H9 (cell line): Measurements from ENCODE around the gene PLEKHN1. TPM values are rescaled to one million over a fixed set of nuclear protein-coding genes. Genes with fewer than 3 reads are reported as not detected.
A peak's percentile ranks its signal among the peaks of the same experiment; 100 is the strongest.

Experiments
- DNase-seq: peaks from one replicate; pipeline ENCODE4 v3.0.0-alpha.2; 2017
- H2AFZ ChIP-seq: one replicate; pipeline ENCODE4 v1.6.1; 2013; ENCODE audit warnings: mild to moderate bottlenecking, low read length, control low read depth, moderate library complexity
- H2AK5ac ChIP-seq: 2 replicates; pipeline ENCODE4 v1.6.1; 2013; ENCODE audit warnings: low read length, control low read depth, mixed read lengths; ENCODE audit not compliant: insufficient read length
- H2BK120ac ChIP-seq: one replicate; pipeline ENCODE4 v1.6.1; 2013; ENCODE audit warnings: low read depth, mild to moderate bottlenecking, low read length, control low read depth, inconsistent platforms; ENCODE audit not compliant: poor library complexity, severe bottlenecking
- H2BK12ac ChIP-seq: 2 replicates; pipeline ENCODE4 v1.6.1; 2013; ENCODE audit warnings: low read length, control low read depth, mixed read lengths, low read depth; ENCODE audit not compliant: insufficient read length
- H2BK15ac ChIP-seq: 2 replicates; pipeline ENCODE4 v1.6.1; 2013; ENCODE audit warnings: low read depth, low read length, control low read depth
- H2BK20ac ChIP-seq: one replicate; pipeline ENCODE4 v1.6.1; 2013; ENCODE audit warnings: low read depth, mild to moderate bottlenecking, low read length, control low read depth, inconsistent platforms; ENCODE audit not compliant: poor library complexity, severe bottlenecking
- H2BK5ac ChIP-seq: 2 replicates; pipeline ENCODE4 v1.6.1; 2013; ENCODE audit warnings: low read length, control low read depth, mixed read lengths; ENCODE audit not compliant: insufficient read length
- H3K14ac ChIP-seq: 2 replicates; pipeline ENCODE4 v1.6.1; 2013; ENCODE audit warnings: low read length, control low read depth; ENCODE audit not compliant: insufficient read depth
- H3K18ac ChIP-seq: 2 replicates; pipeline ENCODE4 v1.6.1; 2013; ENCODE audit warnings: low read depth, mild to moderate bottlenecking, mixed read lengths, low read length, control low read depth; ENCODE audit not compliant: insufficient read length
- H3K23ac ChIP-seq: 2 replicates; pipeline ENCODE4 v1.6.1; 2013; ENCODE audit warnings: low read length, control low read depth, mixed read lengths, low read depth; ENCODE audit not compliant: insufficient read length
- H3K23me2 ChIP-seq: 2 replicates; pipeline ENCODE4 v1.6.1; 2013; ENCODE audit warnings: low read depth, mild to moderate bottlenecking, mixed read lengths, low read length, control low read depth; ENCODE audit not compliant: insufficient read length, poor library complexity, severe bottlenecking
- H3K27ac ChIP-seq: 2 replicates; pipeline ENCODE4 v1.5.1; 2013; ENCODE audit warnings: low read length, control low read depth, mixed read lengths, low read depth; ENCODE audit not compliant: insufficient read length
- H3K27me3 ChIP-seq: 2 replicates; pipeline ENCODE4 v1.6.1; 2013; ENCODE audit warnings: low read length, control low read depth, inconsistent platforms; ENCODE audit not compliant: insufficient read depth
- H3K4ac ChIP-seq: 2 replicates; pipeline ENCODE4 v1.6.1; 2013; ENCODE audit warnings: low read depth, mild to moderate bottlenecking, control low read depth, inconsistent platforms, low read length, moderate library complexity
- H3K4me1 ChIP-seq: 2 replicates; pipeline ENCODE4 v1.6.1; 2013; ENCODE audit warnings: low read length, control low read depth, inconsistent platforms; ENCODE audit not compliant: insufficient read depth
- H3K4me2 ChIP-seq: 2 replicates; pipeline ENCODE4 v1.6.1; 2013; ENCODE audit warnings: low read length, control low read depth, mixed read lengths; ENCODE audit not compliant: insufficient read length, insufficient read depth
- H3K56ac ChIP-seq: 2 replicates; pipeline ENCODE4 v1.6.1; 2013; ENCODE audit warnings: low read depth, mild to moderate bottlenecking, mixed read lengths, low read length, control low read depth; ENCODE audit not compliant: insufficient read length
- H3K79me1 ChIP-seq: 2 replicates; pipeline ENCODE4 v1.6.1; 2013; ENCODE audit warnings: low read depth, mild to moderate bottlenecking, moderate library complexity, low read length, control low read depth, inconsistent platforms; ENCODE audit not compliant: insufficient read depth, poor library complexity, severe bottlenecking
- H3K79me2 ChIP-seq: 2 replicates; pipeline ENCODE4 v1.6.1; 2013; ENCODE audit warnings: low read length, control low read depth, inconsistent platforms; ENCODE audit not compliant: insufficient read depth
- H3K9ac ChIP-seq: 2 replicates; pipeline ENCODE4 v1.6.1; 2013; ENCODE audit warnings: low read length, control low read depth, mixed read lengths; ENCODE audit not compliant: insufficient read length; ENCODE audit errors: extremely low read depth
- H3K9me3 ChIP-seq: one replicate; pipeline ENCODE4 v1.6.1; 2013; ENCODE audit warnings: low read depth, low read length, inconsistent platforms; ENCODE audit not compliant: control insufficient read depth
- H3T11ph ChIP-seq: one replicate; pipeline ENCODE4 v1.6.1; 2013; ENCODE audit warnings: mild to moderate bottlenecking, low read length, control low read depth, inconsistent platforms
- H4K20me1 ChIP-seq: one replicate; pipeline ENCODE4 v1.6.1; 2013; ENCODE audit not compliant: control insufficient read depth, insufficient read length, insufficient read depth
- H4K5ac ChIP-seq: 2 replicates; pipeline ENCODE4 v1.6.1; 2013; ENCODE audit warnings: low read depth, mild to moderate bottlenecking, mixed read lengths, low read length, control low read depth; ENCODE audit not compliant: insufficient read length
- H4K8ac ChIP-seq: replicated peaks from 2 replicates; pipeline ENCODE4 v1.6.1; 2013; ENCODE audit warnings: low read length, control low read depth, mixed read lengths, low read depth; ENCODE audit not compliant: insufficient read length
- H4K91ac ChIP-seq: 2 replicates; pipeline ENCODE4 v1.6.1; 2013; ENCODE audit warnings: low read depth, mild to moderate bottlenecking, moderate library complexity, mixed read lengths, low read length, control low read depth; ENCODE audit not compliant: insufficient read length
- H3K27ac Mint-ChIP-seq, 3 experiments: 2 replicates in 2 of 3; 3 replicates in 1 of 3; pipeline ENCODE4 v1.8.0; 2020 to 2021; ENCODE audit warnings: mixed read lengths in 3 of 3, mild to moderate bottlenecking in 1 of 3, moderate library complexity in 1 of 3
- H3K27me3 Mint-ChIP-seq: 2 replicates; pipeline ENCODE4 v1.8.0; 2021; ENCODE audit warnings: low read depth, mild to moderate bottlenecking, moderate library complexity, mixed read lengths
- H3K36me3 Mint-ChIP-seq, 3 experiments: 2 replicates in 2 of 3; 3 replicates in 1 of 3; pipeline ENCODE4 v1.8.0; 2020 to 2021; ENCODE audit warnings: low read depth in 3 of 3, mixed read lengths in 3 of 3; ENCODE audit not compliant: insufficient read depth in 1 of 3
- H3K4me1 Mint-ChIP-seq, 2 experiments: 2 replicates each; pipeline ENCODE4 v1.8.0; 2020; ENCODE audit warnings: mixed read lengths in 2 of 2
- H3K4me3 Mint-ChIP-seq, 2 experiments: 2 replicates in 1 of 2; 3 replicates in 1 of 2; pipeline ENCODE4 v1.8.0; 2020 to 2021; ENCODE audit warnings: mild to moderate bottlenecking in 2 of 2, mixed read lengths in 2 of 2, moderate library complexity in 1 of 2
- H3K9me3 Mint-ChIP-seq, 2 experiments: 2 replicates in 1 of 2; 3 replicates in 1 of 2; pipeline ENCODE4 v1.8.0; 2020; ENCODE audit warnings: mild to moderate bottlenecking in 2 of 2, mixed read lengths in 2 of 2, moderate library complexity in 1 of 2
- CTCF ChIP-seq: fragments of 200-600 bp; sonication (generic); conservative IDR thresholded peaks from 3 replicates; pipeline ENCODE4 v1.8.0; 2021; ENCODE audit warnings: antibody characterized with exemption, mild to moderate bottlenecking
- WGBS: extraction: QIAGEN DNeasy Blood & Tissue Kit; methylation state at CpG from one replicate; pipeline ENCODE4 v1.1.7; 2013; ENCODE audit warnings: missing lambda C conversion rate, low lambda C conversion rate, mixed read lengths; ENCODE audit not compliant: insufficient read length; ENCODE audit errors: extremely low coverage; 5-methylcytosine and 5-hydroxymethylcytosine counted together
- total RNA-seq: library from RNA; stranded (reverse); gene quantifications from 2 replicates; pipeline ENCODE4 v1.2.1, GENCODE V29; 2021

PLEKHN1 gene
- total RNA-seq, 1 experiment from 2014 or later: 3.0 TPM

GRCh38 chr1:918353-918752 lies 47.9 kb upstream of the PLEKHN1 start:
- Histone ChIP-seq H3K18ac (no peak overlapping the region), H3K27ac (no peak overlapping the region), H3K9me3 (no peaks in the 10 kb centered on the region), H3K9ac (no peak overlapping the region), H2BK5ac (no peak overlapping the region), H3K4me2 (no peak overlapping the region), H3K56ac (no peak overlapping the region), H3T11ph (no peak overlapping the region), H3K23me2 (no peaks in the 10 kb centered on the region), H2BK20ac (no peak overlapping the region), H4K5ac (no peak overlapping the region), H2AFZ (no peak overlapping the region), H3K23ac (no peak overlapping the region), H3K4ac (no peak overlapping the region), H4K20me1 (peaks cover 6% of the 10 kb centered on the region), H3K27me3 (peaks cover 36% of the 10 kb centered on the region), H2AK5ac (no peak overlapping the region), H4K8ac (no peak overlapping the region), H2BK12ac (no peak overlapping the region), H2BK120ac (no peak overlapping the region), H3K79me2 (no peaks in the 10 kb centered on the region), H3K79me1 (no peaks in the 10 kb centered on the region), H4K91ac (no peak overlapping the region), H2BK15ac (no peak overlapping the region), H3K14ac (no peak overlapping the region), H3K4me1 (no peaks in the 10 kb centered on the region)
- H3K27ac Mint-ChIP-seq: no peak overlapping the region
- TF ChIP-seq CTCF: no peak
- no peak for DNase-seq
- H3K4me3 Mint-ChIP-seq: 0 out of 5 replicates have a peak overlapping the region, but pooled peaks of 1 of the 2 experiments have one; percentile 3
- H3K9me3 Mint-ChIP-seq: peaks cover 1 to 5% of the 10 kb centered on the region in 2 experiments; a peak in 2 of 5 replicates
- H3K36me3 Mint-ChIP-seq: peaks cover 0 to 4% (median 0%) of the 10 kb centered on the region in 3 experiments; a peak in 3 of 7 replicates
- no CpG with 5 or more reads among the region's 15 CpGs for WGBS
- H3K27me3 Mint-ChIP-seq: peaks cover 100% of the 10 kb centered on the region
- peaks cover 16 to 21% of the 10 kb centered on the region in 2 experiments for H3K4me1 Mint-ChIP-seq
